ENCODE measurements around the gene SCN1B.
"Not testable (repeated sequence)": the region's sequence is repeated elsewhere in the genome, so short reads cannot be mapped to it uniquely, and the experiment has no call there.

Gene SCN1B

DNA sequence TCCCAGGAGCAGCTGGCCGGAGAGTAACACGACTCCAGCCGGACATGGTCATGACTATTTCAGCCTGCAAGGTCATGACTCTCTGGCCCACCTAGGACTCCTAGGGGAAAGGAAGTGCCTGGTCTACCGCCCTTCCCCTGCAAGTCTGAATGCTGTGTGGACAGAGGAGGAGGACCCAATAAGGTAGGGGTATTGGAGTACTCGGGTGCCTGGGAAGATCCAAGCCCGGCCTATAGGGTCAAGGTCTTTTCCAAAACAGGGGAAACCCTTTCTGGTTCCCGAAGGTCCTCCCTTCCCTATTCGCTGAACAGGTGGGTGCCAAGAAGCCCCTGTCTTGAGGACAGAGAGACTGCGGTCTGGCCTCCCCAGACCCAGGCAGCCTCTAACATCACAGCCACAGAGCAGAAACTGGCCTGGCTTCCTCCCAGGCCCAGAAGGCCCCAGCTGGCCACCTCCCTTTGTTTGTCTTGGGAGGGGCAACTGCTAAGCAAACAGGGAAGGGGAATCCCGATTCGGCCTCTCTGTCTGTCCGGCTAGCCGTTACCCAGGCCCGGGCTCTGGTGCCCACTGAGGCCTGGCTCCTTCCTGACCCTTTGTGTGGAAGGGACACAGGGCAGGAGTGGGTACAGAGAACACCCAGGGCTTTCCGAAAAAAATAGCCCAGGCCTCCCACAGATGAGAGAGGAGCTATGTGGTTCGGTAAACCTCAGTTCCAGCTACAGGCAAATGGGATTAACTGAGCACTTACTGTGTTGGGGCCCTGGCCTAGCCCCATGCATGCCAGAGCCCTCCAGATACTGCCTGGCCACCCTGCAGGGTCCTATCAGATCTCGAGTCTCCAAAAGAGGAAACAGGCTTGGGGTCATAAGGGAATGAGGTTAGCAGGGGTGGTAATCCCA is 35.4 kb upstream of the SCN1B start:
- TF ChIP-seq POLR2AphosphoS5 (IDR thresholded peaks at IDR 0.05; ENCODE audit: low read depth, low read length) = no peak
- no peak for TF ChIP-seq POLR2A (IDR thresholded peaks at IDR 0.05; ENCODE audit: low read depth, low read length)
- TF ChIP-seq TAF1 (IDR thresholded peaks at IDR 0.05; ENCODE audit: borderline replicate concordance, low read depth, low read length) = no peak
- DNase-seq (ENCODE audit: insufficient read length) = no peak
- FAIRE-seq = no peak

GRCh38 chr19:34995551-34995950 is 34.7 kb upstream of the SCN1B start:
- DNase-seq (ENCODE audit: insufficient read length) (no peak), FAIRE-seq (no peak)
- TF ChIP-seq POLR2A (IDR thresholded peaks at IDR 0.05; ENCODE audit: low read depth, low read length) (no peak), POLR2AphosphoS5 (IDR thresholded peaks at IDR 0.05; ENCODE audit: low read depth, low read length) (no peak), TAF1 (IDR thresholded peaks at IDR 0.05; ENCODE audit: borderline replicate concordance, low read depth, low read length) (no peak)

DNA sequence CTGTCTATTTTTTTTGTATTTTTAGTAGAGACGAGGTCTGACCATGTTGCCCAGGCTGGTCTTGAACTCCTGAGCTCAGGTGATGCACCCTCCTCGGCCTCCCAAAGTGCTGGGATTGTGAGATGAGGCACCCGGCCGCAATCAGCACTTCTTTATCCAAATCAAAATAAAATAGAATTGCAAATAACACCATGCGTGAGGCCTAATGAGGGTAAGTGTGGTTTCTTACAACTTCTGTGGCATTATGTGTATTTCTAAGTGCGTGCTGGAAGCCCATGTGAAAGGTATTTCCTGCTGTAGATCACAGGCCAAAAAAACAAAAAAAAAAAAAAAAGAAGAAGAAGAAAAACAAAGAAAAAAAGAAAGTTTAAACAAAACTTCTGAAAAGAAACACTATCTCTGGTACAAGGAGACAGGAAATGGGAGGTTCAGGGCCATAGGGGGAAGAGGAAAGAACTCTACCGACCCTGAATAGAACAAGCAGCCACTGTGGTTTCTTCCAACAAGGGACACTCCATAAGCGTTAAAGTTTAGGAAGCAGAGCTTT is 33.1 kb upstream of the SCN1B start:
- no peak for TF ChIP-seq POLR2AphosphoS5 (IDR thresholded peaks at IDR 0.05; ENCODE audit: low read depth, low read length)
- TF ChIP-seq TAF1 (IDR thresholded peaks at IDR 0.05; ENCODE audit: borderline replicate concordance, low read depth, low read length) = no peak
- no peak for TF ChIP-seq POLR2A (IDR thresholded peaks at IDR 0.05; ENCODE audit: low read depth, low read length)
- DNase-seq (ENCODE audit: insufficient read length) (no peak), FAIRE-seq (no peak)

GRCh38 chr19:34998224-34998623 is 32.0 kb upstream of the SCN1B start:
- DNase-seq (ENCODE audit: insufficient read length); FAIRE-seq: not testable (repeated sequence)

DNA sequence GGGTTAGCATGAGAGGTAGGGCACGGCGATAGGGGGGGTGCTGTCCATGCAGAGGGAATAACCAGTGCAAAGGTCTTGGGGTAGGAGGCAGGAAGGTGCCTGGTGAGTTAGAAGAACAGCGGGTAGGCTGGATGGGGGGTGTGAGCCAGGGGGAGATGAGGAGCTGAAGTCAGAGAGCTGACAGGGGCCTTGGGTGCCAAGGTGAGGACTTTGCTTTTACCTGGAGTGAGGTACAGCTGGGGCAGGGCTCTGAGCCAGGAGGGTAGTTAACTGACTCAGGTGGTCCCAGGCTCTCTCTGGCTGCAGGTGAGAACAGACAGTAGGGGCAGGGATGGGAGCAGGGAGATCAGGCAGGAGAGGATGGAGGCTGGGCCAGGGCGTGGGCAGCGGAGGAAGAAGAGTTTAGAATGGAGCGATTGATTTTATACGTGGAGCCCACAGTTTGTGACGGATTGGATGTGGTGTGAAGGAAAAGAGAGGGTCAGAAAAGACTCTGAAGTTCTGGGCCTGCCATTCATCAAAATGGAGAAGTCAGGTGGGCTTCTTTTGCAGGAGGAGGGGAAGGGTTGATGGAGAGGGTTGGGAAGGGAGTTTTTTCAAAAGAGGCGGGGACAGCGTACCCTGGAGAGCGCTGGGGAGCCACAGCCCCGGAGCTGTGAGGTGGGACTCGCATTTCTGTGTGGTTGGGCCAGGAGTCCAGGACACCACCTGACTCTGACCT is 31.3 kb upstream of the SCN1B start:
- DNase-seq (ENCODE audit: insufficient read length) (no peak), FAIRE-seq (no peak)
- TF ChIP-seq POLR2AphosphoS5 (IDR thresholded peaks at IDR 0.05; ENCODE audit: low read depth, low read length) = no peak
- TF ChIP-seq POLR2A (IDR thresholded peaks at IDR 0.05; ENCODE audit: low read depth, low read length) = peak; percentile 33; the same call in 1 of the 2 replicates
- TF ChIP-seq TAF1 (IDR thresholded peaks at IDR 0.05; ENCODE audit: borderline replicate concordance, low read depth, low read length) = no peak

- DNase-seq (ENCODE audit: insufficient read length) = peak; percentile 94
- peak; percentile 88 for FAIRE-seq
These were observed 30.6 kb upstream of the SCN1B start, which contains the start of gene GRAMD1A for GRCh38 chr19:34999498-35000337. Gene GRAMD1A, plus strand, starts transcription at chr19:35000323. Its CDS starts 156 bp downstream, at chr19:35000479.

DNA sequence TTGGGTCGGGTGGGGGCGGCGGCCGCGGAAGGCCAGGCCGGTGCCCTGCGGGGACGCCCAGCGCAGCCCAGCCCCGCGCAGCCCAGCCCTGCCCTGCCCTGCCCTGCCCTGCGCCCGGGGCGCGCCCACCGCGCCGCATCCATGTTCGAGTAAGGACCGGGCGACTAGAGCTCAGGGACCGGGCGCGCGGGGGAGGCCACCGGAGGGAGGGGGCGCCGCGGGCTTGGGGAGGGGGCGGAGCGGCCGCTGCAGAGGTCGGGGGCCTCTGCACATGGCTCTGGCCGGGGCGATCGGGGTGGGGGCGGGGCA is 30.0 kb upstream of the SCN1B start:
- no peak for FAIRE-seq
- TF ChIP-seq TAF1 (IDR thresholded peaks at IDR 0.05; ENCODE audit: borderline replicate concordance, low read depth, low read length) (no peak), POLR2AphosphoS5 (IDR thresholded peaks at IDR 0.05; ENCODE audit: low read depth, low read length) (no peak), POLR2A (IDR thresholded peaks at IDR 0.05; ENCODE audit: low read depth, low read length) (no peak; the same call in 1 of the 2 replicates)
- no peak for DNase-seq (ENCODE audit: insufficient read length)

More at GRCh38 chr19:34999498-35000337, 30.6 kb upstream of the SCN1B start, which contains the start of gene GRAMD1A:
- TF ChIP-seq POLR2A (IDR thresholded peaks at IDR 0.05; ENCODE audit: low read depth, low read length) (no peak; the same call in none of the 2 replicates), POLR2AphosphoS5 (IDR thresholded peaks at IDR 0.05; ENCODE audit: low read depth, low read length) (peak; percentile 65)

DNA sequence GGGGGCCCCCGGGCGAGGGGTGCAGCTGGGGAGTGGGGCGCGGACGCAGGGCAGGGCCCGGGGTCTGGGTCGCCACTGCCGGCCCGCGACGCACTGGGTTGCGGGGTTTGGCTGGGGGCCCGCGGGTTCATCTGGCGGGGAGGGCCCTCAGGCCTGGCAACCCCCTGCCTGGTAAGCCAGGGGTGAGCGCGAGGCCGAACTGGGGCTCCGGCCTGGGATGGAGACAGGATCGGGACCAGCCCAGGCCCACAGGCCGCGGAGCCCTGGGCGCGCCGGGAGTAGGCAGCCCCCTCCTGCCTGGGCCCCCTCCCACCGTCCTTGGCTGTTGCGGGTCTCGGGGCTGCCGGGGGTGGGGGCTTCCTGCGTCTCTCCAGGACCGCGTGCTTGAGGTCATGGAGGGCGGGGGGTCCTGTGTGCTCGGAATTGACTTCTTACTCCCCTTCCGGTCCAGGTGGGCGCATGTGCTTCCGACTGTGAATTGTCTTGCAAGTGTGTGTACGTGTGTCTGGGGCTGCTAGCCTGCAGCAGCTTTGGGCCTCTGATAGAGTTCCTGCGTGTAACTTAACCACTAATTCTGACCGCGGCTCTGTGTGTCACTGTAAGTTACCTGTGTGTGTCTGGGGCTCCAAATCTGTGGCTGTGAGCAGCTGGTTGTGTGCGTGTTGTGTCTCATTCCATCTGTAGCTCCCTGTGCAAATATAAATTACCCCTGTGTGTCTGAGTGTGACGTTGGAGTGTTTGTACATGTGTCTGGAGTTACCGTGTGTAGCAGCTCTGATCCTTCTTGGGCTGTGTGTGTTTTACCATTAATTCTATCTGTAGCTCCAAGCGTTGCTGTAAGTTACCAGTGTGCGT is 29.4 kb upstream of the SCN1B start:
- DNase-seq (ENCODE audit: insufficient read length) (no peak), FAIRE-seq (peak; percentile 44)
- TF ChIP-seq POLR2A (IDR thresholded peaks at IDR 0.05; ENCODE audit: low read depth, low read length) (peak; percentile 57; the same call in 1 of the 2 replicates), TAF1 (IDR thresholded peaks at IDR 0.05; ENCODE audit: borderline replicate concordance, low read depth, low read length) (peak; percentile 13; the same call in 1 of the 2 replicates), POLR2AphosphoS5 (IDR thresholded peaks at IDR 0.05; ENCODE audit: low read depth, low read length) (0 out of 2 replicates have a peak, but pooled peaks have one; percentile 37)

GRCh38 chr19:35002037-35002535 is 28.2 kb upstream of the SCN1B start:
- no peak for FAIRE-seq
- no peak for TF ChIP-seq TAF1 (IDR thresholded peaks at IDR 0.05; ENCODE audit: borderline replicate concordance, low read depth, low read length)
- no peak for TF ChIP-seq POLR2A (IDR thresholded peaks at IDR 0.05; ENCODE audit: low read depth, low read length)
- TF ChIP-seq POLR2AphosphoS5 (IDR thresholded peaks at IDR 0.05; ENCODE audit: low read depth, low read length) = no peak
- DNase-seq (ENCODE audit: insufficient read length) = no peak

Data from GM12892 (cell line).